IPS DF 19.7 (cell line): ENCODE data around the gene EPHB2.

Experiments used
- DNase-seq: peaks from one replicate; pipeline ENCODE4 v3.0.0-alpha.2; 2013; ENCODE audit warnings: low read depth, low spot score

EPHB2 gene

DNA sequence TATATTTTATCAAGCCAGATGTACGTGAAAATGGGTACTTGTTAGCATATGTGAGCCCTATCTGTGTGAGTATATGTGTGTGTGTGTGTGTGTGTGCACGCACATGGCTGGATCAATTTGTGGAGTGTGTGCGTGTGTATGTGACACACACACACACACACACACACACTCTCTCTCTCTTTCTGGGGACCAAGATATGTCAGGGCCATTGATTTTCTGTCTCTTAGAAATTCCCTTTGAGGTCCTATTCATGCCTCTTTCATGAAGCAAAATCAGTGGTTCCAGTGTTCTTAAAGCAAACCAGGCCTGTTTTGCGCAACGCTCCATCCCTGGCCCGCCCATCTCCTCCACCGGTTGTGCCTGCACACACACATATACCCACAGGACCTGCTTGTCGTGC is 90.0 kb downstream of the EPHB2 start:
- no peak for DNase-seq

DNA sequence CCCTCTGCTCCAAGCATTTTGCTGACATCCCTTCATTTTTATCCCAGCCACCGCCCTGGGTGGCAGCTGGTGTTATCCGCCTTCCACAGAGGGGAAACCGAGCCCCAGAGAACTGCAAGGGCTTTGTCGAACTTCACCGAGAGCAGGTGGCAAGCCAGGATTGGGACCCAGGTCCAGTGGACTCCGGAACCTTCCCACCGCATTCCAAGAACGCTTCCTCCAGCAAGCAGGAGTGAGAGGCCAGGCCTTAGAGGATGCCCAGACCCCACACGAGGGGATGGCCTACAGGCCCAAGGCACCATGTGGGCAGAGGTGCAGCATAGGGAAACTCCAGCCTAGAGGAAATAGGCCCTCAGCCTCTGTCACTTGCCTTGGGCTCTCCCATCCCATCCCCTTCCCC is 90.7 kb downstream of the EPHB2 start:
- no peak for DNase-seq

DNA sequence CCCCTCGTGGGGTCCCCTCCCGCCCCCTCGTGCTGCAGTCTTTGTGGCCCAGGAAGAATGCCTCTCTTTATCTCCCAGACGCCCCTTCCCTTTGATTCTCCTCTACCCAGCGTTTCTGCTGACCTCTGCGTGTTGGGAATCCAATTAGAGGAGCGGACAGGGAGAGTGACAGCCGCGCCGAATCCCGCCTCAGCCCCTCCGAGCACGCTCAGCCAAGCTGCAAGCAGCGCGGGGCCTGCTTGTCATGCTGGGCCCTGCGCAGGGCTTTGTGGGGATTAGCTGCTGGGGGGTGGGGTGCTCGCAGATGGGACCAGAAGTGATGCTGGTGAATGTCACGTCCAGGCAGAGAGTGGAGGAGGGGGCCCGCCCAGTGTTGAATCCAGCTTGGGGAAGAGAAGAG is 91.1 kb downstream of the EPHB2 start:
- no peak for DNase-seq

DNA sequence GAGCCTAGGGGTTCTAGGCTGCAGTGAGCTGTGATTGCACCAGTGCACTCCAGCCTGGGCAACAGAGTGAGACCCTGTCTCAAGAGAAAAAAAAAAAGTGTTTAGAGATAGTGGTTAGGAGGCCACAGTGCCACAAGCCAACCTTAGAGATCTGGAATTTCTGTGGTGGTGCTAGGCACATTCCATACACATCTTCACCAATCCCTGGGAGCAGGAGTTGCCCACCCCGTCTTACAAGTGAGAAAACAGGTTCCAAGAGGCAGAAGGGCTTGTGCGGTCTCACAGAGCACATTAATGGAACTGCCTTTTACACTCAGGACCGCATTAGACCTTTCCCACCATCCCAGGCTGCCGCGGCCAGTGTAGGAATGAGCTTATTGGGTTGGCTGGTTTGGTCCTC is 93.2 kb downstream of the EPHB2 start:
- no peak for DNase-seq

DNA sequence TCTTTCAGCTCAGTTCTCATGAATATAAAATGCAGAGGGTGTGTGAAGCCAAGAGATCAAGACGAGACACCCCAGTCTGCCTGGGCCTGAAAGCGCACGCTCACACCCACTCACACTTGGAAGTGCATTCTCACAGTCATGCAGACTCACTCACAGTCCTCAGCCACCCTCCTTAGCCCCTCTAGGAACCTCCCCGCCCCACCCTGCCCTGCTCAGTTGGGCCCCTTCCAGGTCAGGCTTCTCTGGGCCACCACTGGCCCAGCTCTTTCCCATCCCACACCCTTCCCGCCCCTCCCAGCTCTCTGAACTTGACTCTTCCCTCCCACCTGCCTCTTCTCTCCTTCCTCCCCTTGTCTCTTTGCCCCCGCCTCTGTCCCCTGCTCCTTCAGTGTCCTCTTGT is 93.8 kb downstream of the EPHB2 start:
- no peak for DNase-seq

- DNase-seq = no peak
Observed at GRCh38 chr1:22804969-22805671, 94.5 kb downstream of the EPHB2 start.

- no peak for DNase-seq
Observed at GRCh38 chr1:22805672-22806038, 95.0 kb downstream of the EPHB2 start.

DNA sequence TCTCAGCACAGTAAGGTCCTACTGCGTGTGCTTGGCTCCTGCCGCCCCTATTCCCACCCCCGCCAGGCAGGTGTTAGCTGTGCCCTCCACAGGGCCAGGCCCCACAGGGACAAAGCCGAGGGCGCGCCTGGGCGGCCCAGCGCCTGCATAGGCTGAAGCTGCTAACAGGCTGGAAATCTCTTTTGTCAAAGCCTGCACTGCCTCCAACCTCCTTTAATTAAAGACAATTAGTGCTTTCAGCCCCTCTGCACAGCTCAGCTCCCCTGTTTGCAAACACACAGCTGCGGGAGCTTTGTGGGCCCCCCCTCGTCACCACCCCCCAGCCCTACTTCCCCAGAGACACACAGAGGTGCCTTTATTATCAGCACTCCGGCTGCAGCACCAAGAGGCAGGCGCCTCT is 95.9 kb downstream of the EPHB2 start:
- DNase-seq = no peak

- no peak for DNase-seq
Observed at GRCh38 chr1:22807340-22807739, 96.7 kb downstream of the EPHB2 start.

DNA sequence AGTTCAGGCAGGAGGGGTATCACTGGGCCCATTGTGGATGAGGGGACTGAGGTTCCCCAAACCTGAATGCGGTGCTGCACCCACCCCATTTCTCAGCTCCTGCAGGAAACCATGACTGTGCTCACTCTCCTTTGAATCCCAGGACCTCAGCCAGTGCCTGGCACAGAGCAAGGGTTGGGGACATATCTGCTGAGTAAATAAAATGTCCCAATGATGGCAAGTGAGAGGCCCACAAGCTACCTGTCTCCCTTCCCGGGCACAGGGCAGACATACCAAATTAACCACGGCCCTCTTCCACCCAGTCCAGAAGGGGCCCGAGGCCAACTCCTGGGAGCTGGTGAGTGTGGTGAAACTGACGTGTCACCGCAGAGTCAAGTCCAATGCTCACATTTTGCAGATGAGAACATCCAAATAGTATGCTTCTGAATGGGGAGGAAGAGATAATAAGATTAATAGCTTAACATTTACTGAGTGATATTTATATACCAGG is 97.6 kb downstream of the EPHB2 start:
- no peak for DNase-seq

DNA sequence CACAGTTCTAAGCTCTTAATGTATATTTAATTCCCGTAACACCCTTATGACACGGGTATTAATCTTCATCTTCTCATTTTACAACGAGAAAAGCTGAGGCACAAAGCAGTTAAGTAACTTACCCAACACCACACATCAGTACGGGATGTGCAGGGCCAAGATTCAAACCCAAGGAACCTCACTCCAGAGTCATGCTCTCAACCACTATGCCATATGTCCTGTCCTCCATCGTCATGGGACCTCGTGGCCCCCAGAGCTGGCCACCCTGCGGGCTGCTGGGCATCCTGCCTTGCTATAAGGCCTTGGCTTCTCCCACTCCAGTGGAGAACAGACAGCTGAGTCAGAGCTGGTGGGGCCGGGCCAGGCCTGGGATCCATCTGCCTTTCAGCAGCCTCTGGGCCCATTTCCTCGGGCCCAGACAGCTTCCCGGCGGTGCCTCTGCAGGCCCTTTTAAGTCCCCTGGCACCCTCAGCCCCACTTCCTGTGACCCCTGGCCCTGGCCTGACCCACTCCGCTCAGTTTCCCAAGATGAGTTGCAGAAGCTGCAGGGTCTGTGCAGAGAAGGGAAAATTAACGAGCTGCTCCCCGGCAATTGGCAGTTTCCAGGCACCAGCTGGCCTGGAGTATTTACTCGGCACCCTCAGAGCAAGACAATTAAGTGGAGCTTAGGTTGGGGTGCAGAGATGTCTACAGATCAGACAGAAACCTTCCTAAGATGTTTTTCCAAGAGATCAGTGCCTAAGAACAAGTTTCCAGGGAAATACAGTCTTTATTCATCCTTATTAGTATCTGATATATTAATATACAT is 98.2 kb downstream of the EPHB2 start:
- no peak for DNase-seq

DNA sequence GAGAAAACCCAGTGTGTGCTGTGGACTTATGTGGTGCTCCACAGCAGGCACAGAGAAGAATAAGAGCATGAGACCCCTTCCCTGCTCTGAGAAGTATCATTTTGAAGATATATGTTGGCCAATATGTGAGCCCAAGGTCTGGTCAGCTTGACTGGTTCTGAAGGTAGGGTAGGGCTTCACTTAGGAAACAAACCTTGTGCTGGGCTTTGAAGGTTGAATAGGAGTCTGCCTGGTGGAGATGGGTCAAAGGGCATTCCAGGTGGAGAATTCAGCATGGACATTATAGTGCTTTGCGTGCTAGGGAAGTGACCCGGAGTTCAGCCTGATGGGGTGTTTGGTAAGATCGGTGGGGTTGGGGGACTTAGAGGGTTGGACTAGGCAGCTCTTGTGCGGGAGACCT is 99.1 kb downstream of the EPHB2 start:
- DNase-seq = no peak

- no peak for DNase-seq
Observed at GRCh38 chr1:22810378-22810777, 99.7 kb downstream of the EPHB2 start.

GRCh38 chr1:22812092-22812880 is 101.6 kb downstream of the EPHB2 start:
- DNase-seq = no peak

DNA sequence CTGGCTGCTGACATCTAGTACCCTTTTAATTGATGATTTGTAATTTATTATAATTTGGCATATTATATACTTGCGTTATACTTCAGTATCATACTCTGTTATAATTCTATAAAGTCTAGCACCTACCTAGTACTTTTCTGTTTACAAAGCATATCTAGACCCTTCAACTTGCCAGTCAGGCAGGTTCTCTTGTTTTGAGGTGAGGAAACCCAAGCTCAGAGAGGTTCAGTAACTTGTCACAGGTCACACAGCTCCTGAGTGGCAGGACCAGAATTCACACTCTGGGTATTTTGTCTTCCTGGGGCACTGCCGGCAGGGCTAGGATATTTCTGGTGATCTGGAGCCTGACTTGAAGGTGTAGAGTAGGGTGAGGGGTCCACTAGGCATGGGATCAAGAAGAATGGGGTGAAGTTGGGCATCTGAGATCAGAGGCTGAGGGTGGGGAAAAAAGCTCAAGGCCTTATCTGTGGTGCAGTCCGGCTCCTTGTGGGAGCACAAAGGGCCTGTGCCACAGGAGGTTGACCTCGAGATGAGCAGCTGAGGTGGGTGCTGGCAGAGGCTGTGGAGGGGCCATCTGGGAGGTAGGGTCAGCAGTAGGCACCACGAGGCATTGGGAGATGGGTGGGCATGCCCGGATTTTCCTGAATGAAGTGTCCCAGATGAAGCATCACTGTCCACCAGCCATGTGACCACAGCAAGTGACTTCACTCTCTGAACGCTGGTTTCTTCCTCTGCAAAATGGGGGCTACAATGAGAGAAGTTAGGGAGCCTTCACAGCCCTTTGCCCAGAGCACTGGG is 102.6 kb downstream of the EPHB2 start:
- DNase-seq = no peak

GRCh38 chr1:22814176-22815042 is 103.8 kb downstream of the EPHB2 start:
- no peak for DNase-seq

DNA sequence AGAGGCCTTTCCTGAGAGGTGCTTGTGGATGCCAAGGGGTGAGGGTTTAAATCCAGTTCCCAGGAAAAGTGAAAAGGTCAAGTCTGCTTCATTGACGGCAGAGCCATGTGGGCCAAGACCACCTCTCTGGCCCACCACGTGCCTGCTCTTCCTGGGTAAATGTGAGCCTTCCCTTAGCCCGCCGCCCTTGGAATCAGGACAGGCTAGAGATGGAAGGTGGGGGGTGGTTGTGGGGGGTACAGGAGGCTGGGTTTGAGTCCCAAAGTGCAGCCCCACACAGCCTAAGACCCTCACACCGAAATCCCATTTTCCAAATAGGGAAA is 104.4 kb downstream of the EPHB2 start:
- DNase-seq = no peak

GRCh38 chr1:22815421-22816066 is 104.9 kb downstream of the EPHB2 start:
- DNase-seq = no peak

GRCh38 chr1:22816067-22816775 is 105.6 kb downstream of the EPHB2 start:
- DNase-seq = no peak

- DNase-seq = no peak
Observed at GRCh38 chr1:22816803-22817202, 106.2 kb downstream of the EPHB2 start.
